H1 (cell line): ENCODE data around the gene MTMR1. TPM values are rescaled to one million over a fixed set of nuclear protein-coding genes. Genes with fewer than 3 reads are reported as not detected.

Experiments used
- CHD7 ChIP-seq: fragments of 300-600 bp; sonication (generic); IDR thresholded peaks from 2 replicates; pipeline ENCODE4 v1.7.1; 2012; ENCODE audit warnings: low read length, moderate library complexity, mild to moderate bottlenecking, inconsistent platforms; ENCODE audit not compliant: insufficient replicate concordance
- KDM5A ChIP-seq: fragments of 200-600 bp; IDR thresholded peaks from 2 replicates; pipeline ENCODE4 v1.7.1; 2012; ENCODE audit warnings: mild to moderate bottlenecking, low read length, inconsistent platforms, mixed read lengths
- POLR2A ChIP-seq, 2 experiments: IDR thresholded peaks; 1 replicate in 1 of 2; 2 replicates in 1 of 2; pipeline ENCODE4 v1.6.1; 2011; ENCODE audit warnings: low read depth in 2 of 2, low read length in 2 of 2, mild to moderate bottlenecking in 2 of 2; ENCODE audit errors: control extremely low read depth in 1 of 2
- RAD21 ChIP-seq, 2 experiments: IDR thresholded peaks in 1 of 2; conservative IDR thresholded peaks in 1 of 2; 2 replicates each; pipeline ENCODE4 v1.6.1; 2011; ENCODE audit warnings: low read depth in 2 of 2, low read length in 2 of 2, improper control_type of control experiment in 1 of 2, inconsistent platforms in 1 of 2, mild to moderate bottlenecking in 1 of 2, moderate library complexity in 1 of 2
- ZNF274 ChIP-seq: IDR thresholded peaks from 2 replicates; pipeline ENCODE4 v1.7.0; 2012; ENCODE audit warnings: low read length, borderline replicate concordance; ENCODE audit errors: extremely low read depth
- polyA plus RNA-seq, 7 experiments: library from polyadenylated mRNA; depleted of rRNA in 3 of 7; stranded (reverse) in 5 of 7; unstranded in 2 of 7; fragments of >200 nt in 5 of 7; fragments of 200-250 nt in 2 of 7; gene quantifications; 1 replicate in 5 of 7; 2 replicates in 1 of 7; 4 replicates in 1 of 7; pipeline versions ENCODE4 v1.2.1 to v1.2.3, GENCODE V29; 2011 to 2013; ENCODE audit warnings: missing spikeins in 2 of 7, mixed read lengths in 2 of 7
- total RNA-seq: library from RNA; stranded (reverse); fragmentation: NEBNext Ultra II Directional; extraction: Animal tissue kit (Norgen Biotek cat#: 25700); gene quantifications from 2 replicates; pipeline ENCODE4 v1.2.1, GENCODE V29; 2021

Gene MTMR1
- total and polyA plus RNA-seq, 2 of the 8 experiments (the other 6 are each of a cell fraction or from before 2014, with no cell fraction given) = 15.1 to 23.8 TPM

DNA sequence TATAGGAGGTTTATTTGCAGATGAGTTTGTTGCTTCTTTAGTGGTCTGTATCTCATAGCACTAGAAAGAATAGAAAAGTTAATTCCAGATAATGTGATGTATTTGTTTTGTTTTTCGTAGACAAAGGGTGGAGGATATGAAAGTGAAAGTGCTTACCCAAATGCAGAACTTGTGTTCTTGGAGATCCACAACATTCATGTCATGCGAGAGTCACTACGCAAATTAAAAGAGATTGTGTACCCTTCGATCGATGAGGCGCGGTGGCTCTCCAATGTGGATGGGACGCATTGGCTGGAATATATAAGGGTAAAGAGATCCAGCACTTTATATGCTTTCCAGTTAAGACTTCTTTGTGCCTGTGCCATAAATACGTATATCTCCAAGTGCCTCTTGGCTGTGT lies 43.3 kb downstream of the MTMR1 start (continued):
- TF ChIP-seq CHD7 (no peak), RAD21 (IDR thresholded peaks at IDR 0.05 in 1 of 2, conservative IDR thresholded peaks at IDR 0.05 in 1 of 2; ENCODE audit: low read depth in 2 of 2, low read length in 2 of 2) (no peak), POLR2A (IDR thresholded peaks at IDR 0.05; ENCODE audit: control extremely low read depth in 1 of 2, low read depth in 2 of 2, low read length in 2 of 2) (no peak), ZNF274 (no peak), KDM5A (no peak)
- TF ChIP-seq, all 59 proteins: peak for 0
